Measurements from ENCODE around the gene CSTF2T.

The CSTF2T gene

DNA sequence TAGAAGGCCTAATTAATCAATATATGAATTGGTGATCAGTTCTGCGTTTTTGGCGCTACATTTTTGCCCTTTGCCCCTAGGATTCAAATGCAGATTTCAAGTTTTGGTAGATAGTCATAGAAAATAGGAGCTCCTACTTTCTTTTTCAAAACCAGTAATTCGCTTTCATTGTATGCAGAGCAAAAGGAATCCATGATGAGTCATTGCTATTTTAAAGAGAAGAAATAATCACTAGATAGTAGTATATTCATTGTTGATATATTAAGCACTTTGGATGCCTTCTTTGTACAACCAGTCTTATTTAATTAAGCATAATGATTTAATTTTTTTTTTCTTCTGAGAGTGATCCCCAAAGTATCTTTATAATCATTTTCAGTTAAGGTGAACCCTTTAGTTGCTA, 50.3 kb downstream of the CSTF2T start:
- no peak for DNase-seq

Measured in right kidney (tissue), 1 donor.